Hepatocyte (in vitro differentiated cells): ENCODE data around the gene RGPD8. TPM values are rescaled to one million over a fixed set of nuclear protein-coding genes. Genes with fewer than 3 reads are reported as not detected.
A peak's percentile ranks its signal among the peaks of the same experiment; 100 is the strongest.

Source experiments
- DNase-seq: peaks from one replicate; pipeline ENCODE4 v3.0.0-alpha.2; 2016; ENCODE audit warnings: low spot score
- H2AFZ ChIP-seq: fragments of 200-600 bp; sonication (generic); 2 replicates; pipeline ENCODE4 v1.6.0; 2016; ENCODE audit warnings: antibody characterized with exemption, mild to moderate bottlenecking
- H3K27ac ChIP-seq: fragments of 200-600 bp; sonication (generic); 2 replicates; pipeline ENCODE4 v1.5.1; 2016; ENCODE audit warnings: mild to moderate bottlenecking
- H3K27me3 ChIP-seq: fragments of 200-600 bp; sonication (generic); 2 replicates; pipeline ENCODE4 v1.6.1; 2016
- H3K36me3 ChIP-seq: fragments of 200-600 bp; sonication (generic); replicated peaks from 2 replicates; pipeline ENCODE4 v1.5.1; 2016; ENCODE audit warnings: low read depth; ENCODE audit not compliant: insufficient read depth
- H3K4me1 ChIP-seq: fragments of 200-600 bp; sonication (generic); 2 replicates; pipeline ENCODE4 v1.5.1; 2016; ENCODE audit warnings: mild to moderate bottlenecking, moderate library complexity; ENCODE audit not compliant: insufficient read depth
- H3K4me2 ChIP-seq: fragments of 200-600 bp; sonication (generic); 2 replicates; pipeline ENCODE4 v1.6.0; 2016
- H3K4me3 ChIP-seq: fragments of 200-600 bp; sonication (generic); 2 replicates; pipeline ENCODE4 v1.5.1; 2016; ENCODE audit warnings: mild to moderate bottlenecking
- H3K79me2 ChIP-seq: fragments of 200-600 bp; sonication (generic); 2 replicates; pipeline ENCODE4 v1.6.0; 2017; ENCODE audit warnings: mild to moderate bottlenecking
- H3K9me2 ChIP-seq: fragments of 200-600 bp; sonication (generic); replicated peaks from 2 replicates; pipeline ENCODE4 v1.6.0; 2017; ENCODE audit warnings: mild to moderate bottlenecking; ENCODE audit not compliant: insufficient read depth
- H3K9me3 ChIP-seq: fragments of 200-600 bp; sonication (generic); 2 replicates; pipeline ENCODE4 v1.5.1; 2016; ENCODE audit warnings: low read depth, mild to moderate bottlenecking
- H4K20me1 ChIP-seq: fragments of 200-600 bp; sonication (generic); 2 replicates; pipeline ENCODE4 v1.6.0; 2016; ENCODE audit warnings: mild to moderate bottlenecking; ENCODE audit not compliant: insufficient read depth, poor library complexity, severe bottlenecking
- EZH2 ChIP-seq: fragments of 200-600 bp; sonication (generic); IDR thresholded peaks from 2 replicates; pipeline ENCODE4 v1.6.1; 2016; ENCODE audit warnings: antibody characterized with exemption, mild to moderate bottlenecking, borderline replicate concordance
- EZH2phosphoT487 ChIP-seq: fragments of 200-600 bp; sonication (generic); IDR thresholded peaks from one replicate; pipeline ENCODE4 v1.6.1; 2018; ENCODE audit warnings: antibody characterized with exemption, mild to moderate bottlenecking, low read depth, moderate library complexity; ENCODE audit not compliant: unreplicated experiment, severe bottlenecking
- WGBS: methylation state at CpG from one replicate; pipeline ENCODE4 v1.1.6; 2016; ENCODE audit warnings: low lambda C conversion rate; ENCODE audit errors: missing lambda C conversion rate; 5-methylcytosine and 5-hydroxymethylcytosine counted together
- polyA plus RNA-seq: library from polyadenylated mRNA; unstranded; fragments of >200 nt; fragmentation: Nextera tagmentation; extraction: Ambion mirVana; gene quantifications from 2 replicates; pipeline ENCODE4 v1.2.1, GENCODE V29; 2016
- total RNA-seq: library from RNA; depleted of rRNA; stranded (reverse); fragments of >200 nt; gene quantifications from 2 replicates; pipeline ENCODE4 v1.2.3, GENCODE V29; 2014
- TF ChIP-seq, protein P1 (sequence below): fragments of 200-600 bp; sonication (generic); IDR thresholded peaks from 2 replicates; pipeline ENCODE4 v1.5.1; 2016; ENCODE audit warnings: antibody characterized with exemption, mild to moderate bottlenecking; ENCODE audit not compliant: poor library complexity

The RGPD8 gene
- total and polyA plus RNA-seq, 2 experiments from 2014 or later: 1.0 to 17.4 TPM

GRCh38 chr2:112481050-112481527 is 47.6 kb upstream of the RGPD8 start:
- peak; percentile 93 for DNase-seq
- Histone ChIP-seq H3K9me3 (no peaks in the 10 kb centered on the region), H3K79me2 (peaks cover 28% of the 10 kb centered on the region), H3K36me3 (no peaks in the 10 kb centered on the region), H3K9me2 (no peaks in the 10 kb centered on the region), H3K4me2 (peak overlapping the region; percentile 94), H3K27me3 (no peaks in the 10 kb centered on the region), H2AFZ (peak overlapping the region; percentile 94), H3K4me1 (peaks cover 8% of the 10 kb centered on the region), H3K4me3 (peak overlapping the region; percentile 100), H4K20me1 (no peaks in the 10 kb centered on the region), H3K27ac (peak overlapping the region; percentile 92)
- under 1% methylated on average over 19 of the region's 19 CpGs for WGBS
- no peak for TF ChIP-seq EZH2
- no peak for TF ChIP-seq EZH2phosphoT487
- TF ChIP-seq, protein P1, sequence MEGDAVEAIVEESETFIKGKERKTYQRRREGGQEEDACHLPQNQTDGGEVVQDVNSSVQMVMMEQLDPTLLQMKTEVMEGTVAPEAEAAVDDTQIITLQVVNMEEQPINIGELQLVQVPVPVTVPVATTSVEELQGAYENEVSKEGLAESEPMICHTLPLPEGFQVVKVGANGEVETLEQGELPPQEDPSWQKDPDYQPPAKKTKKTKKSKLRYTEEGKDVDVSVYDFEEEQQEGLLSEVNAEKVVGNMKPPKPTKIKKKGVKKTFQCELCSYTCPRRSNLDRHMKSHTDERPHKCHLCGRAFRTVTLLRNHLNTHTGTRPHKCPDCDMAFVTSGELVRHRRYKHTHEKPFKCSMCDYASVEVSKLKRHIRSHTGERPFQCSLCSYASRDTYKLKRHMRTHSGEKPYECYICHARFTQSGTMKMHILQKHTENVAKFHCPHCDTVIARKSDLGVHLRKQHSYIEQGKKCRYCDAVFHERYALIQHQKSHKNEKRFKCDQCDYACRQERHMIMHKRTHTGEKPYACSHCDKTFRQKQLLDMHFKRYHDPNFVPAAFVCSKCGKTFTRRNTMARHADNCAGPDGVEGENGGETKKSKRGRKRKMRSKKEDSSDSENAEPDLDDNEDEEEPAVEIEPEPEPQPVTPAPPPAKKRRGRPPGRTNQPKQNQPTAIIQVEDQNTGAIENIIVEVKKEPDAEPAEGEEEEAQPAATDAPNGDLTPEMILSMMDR: peak; percentile 79

DNA sequence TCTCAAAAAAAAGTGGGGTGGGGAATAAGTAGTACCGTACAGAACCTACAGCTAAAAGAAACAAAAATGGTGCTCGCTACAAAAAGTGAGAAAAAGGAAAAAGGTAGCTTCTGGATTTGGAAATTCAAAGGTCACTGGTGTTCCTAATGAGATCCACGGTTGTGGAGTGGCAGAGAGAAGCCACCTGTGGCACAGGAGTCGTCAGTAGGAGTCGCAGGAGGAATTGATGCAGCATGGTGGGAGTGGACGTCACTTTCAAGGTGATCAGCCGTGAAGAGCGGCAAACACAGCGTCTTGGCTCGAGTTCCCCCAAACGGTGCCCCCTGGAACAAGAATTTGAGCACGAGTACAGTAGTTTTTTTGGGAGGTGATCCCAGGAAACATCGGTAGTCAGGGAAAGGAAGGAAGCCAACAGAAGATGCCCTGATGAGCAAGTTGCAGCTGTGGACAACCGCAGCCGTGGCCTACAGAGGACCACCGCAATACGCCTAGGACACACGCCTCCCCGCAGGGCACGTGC is 47.1 kb upstream of the RGPD8 start:
- peak; percentile 10 for DNase-seq
- H3K27ac ChIP-seq: peak overlapping the region; percentile 92
- H2AFZ ChIP-seq: peak overlapping the region; percentile 52
- H3K4me2 ChIP-seq: peak overlapping the region; percentile 94
- TF ChIP-seq, protein P1: no peak
- TF ChIP-seq EZH2phosphoT487 (no peak), EZH2 (no peak)
- H3K79me2 ChIP-seq: peaks cover 23% of the 10 kb centered on the region
- 28% methylated on average over 20 of the region's 20 CpGs for WGBS
- no peaks in the 10 kb centered on the region for H3K9me3 ChIP-seq
- no peaks in the 10 kb centered on the region for H3K9me2 ChIP-seq
- no peaks in the 10 kb centered on the region for H3K27me3 ChIP-seq
- no peaks in the 10 kb centered on the region for H3K36me3 ChIP-seq
- no peaks in the 10 kb centered on the region for H4K20me1 ChIP-seq
- H3K4me1 ChIP-seq: peaks cover 8% of the 10 kb centered on the region
- no peak overlapping the region for H3K4me3 ChIP-seq

GRCh38 chr2:112476434-112476833 is 43.0 kb upstream of the RGPD8 start:
- no peak overlapping the region for H3K4me3 ChIP-seq
- H3K36me3 ChIP-seq: no peaks in the 10 kb centered on the region
- H3K27ac ChIP-seq: no peak overlapping the region
- no peaks in the 10 kb centered on the region for H3K9me3 ChIP-seq
- H3K4me1 ChIP-seq: no peaks in the 10 kb centered on the region
- H3K9me2 ChIP-seq: no peaks in the 10 kb centered on the region
- no peak overlapping the region for H3K4me2 ChIP-seq
- no peaks in the 10 kb centered on the region for H3K79me2 ChIP-seq
- 80% methylated on average over 7 of the region's 7 CpGs for WGBS
- no peak for DNase-seq
- no peaks in the 10 kb centered on the region for H3K27me3 ChIP-seq
- H2AFZ ChIP-seq: no peak overlapping the region
- TF ChIP-seq EZH2phosphoT487: no peak
- TF ChIP-seq EZH2: no peak
- no peaks in the 10 kb centered on the region for H4K20me1 ChIP-seq

DNA sequence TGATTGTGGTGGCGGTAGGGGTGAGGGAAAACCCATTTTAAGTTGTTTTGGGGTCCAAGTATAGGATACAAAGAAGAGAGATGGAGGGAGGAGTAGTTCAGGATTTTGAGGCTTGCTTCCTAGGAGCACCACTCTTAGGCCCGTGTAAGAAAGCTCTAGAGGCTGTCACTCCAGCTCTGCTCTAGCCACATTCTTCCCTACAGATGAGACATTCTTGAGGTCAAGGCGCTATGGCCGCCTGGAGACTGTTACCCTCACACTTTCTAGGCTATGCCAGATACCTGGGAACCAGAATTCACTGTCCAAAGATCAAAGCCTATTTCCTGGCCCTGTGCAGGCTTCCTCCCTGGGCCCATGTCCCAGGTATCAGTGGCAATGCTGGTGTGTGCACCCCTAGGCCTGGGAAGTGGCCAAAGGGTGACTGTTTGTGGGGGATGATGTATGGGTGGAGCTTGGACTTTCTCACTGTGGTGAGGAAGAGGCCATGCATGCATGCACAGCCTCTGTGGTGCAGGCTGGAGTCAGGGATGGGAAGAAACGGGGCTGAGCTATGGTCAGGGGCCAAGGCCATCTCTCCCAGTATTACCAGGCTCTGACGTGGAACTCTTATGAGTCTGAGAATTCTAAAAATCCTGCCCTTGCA is 41.5 kb upstream of the RGPD8 start:
- Histone ChIP-seq H3K27ac (no peak overlapping the region), H3K4me2 (no peak overlapping the region), H3K27me3 (no peaks in the 10 kb centered on the region), H3K79me2 (no peaks in the 10 kb centered on the region), H2AFZ (no peak overlapping the region), H4K20me1 (no peaks in the 10 kb centered on the region), H3K9me3 (no peaks in the 10 kb centered on the region), H3K4me3 (no peak overlapping the region), H3K9me2 (no peaks in the 10 kb centered on the region), H3K4me1 (no peaks in the 10 kb centered on the region), H3K36me3 (no peaks in the 10 kb centered on the region)
- no peak for DNase-seq
- no peak for TF ChIP-seq EZH2phosphoT487
- TF ChIP-seq, protein P1: no peak
- TF ChIP-seq EZH2: no peak
- 81% methylated on average over 6 of the region's 6 CpGs for WGBS
